Vagina (tissue), 2 donors: ENCODE data around the gene VAV3. TPM values are rescaled to one million over a fixed set of nuclear protein-coding genes. Genes with fewer than 3 reads are reported as not detected.

Experiments used
- DNase-seq, 2 donors: peaks; one replicate each; pipeline ENCODE4 v3.0.0-alpha.2; 2017; ENCODE audit errors: extremely low spot score in 2 of 2
- H3K27ac ChIP-seq: fragments of 200-600 bp; sonication (generic); one replicate; pipeline ENCODE4 v1.5.1; 2019
- H3K27me3 ChIP-seq: fragments of 200-600 bp; sonication (generic); one replicate; pipeline ENCODE4 v1.5.1; 2019
- H3K36me3 ChIP-seq, 2 donors: fragments of 200-600 bp; sonication (generic); one replicate each; pipeline ENCODE4 v1.5.1; 2017 to 2019
- H3K4me1 ChIP-seq: fragments of 200-600 bp; sonication (generic); one replicate; pipeline ENCODE4 v1.5.1; 2019
- H3K4me3 ChIP-seq, 2 donors: fragments of 200-600 bp; sonication (generic); 1 replicate in 1 of 2; 2 replicates in 1 of 2; pipeline ENCODE4 v1.5.1; 2016 to 2019
- H3K9me3 ChIP-seq: fragments of 200-600 bp; sonication (generic); one replicate; pipeline ENCODE4 v1.5.1; 2019
- POLR2A ChIP-seq, 2 donors: fragments of 450-650 bp; IDR thresholded peaks; one replicate each; pipeline ENCODE4 v1.6.1; 2017; ENCODE audit warnings: antibody characterized with exemption in 2 of 2, mild to moderate bottlenecking in 2 of 2, moderate library complexity in 2 of 2
- POLR2AphosphoS5 ChIP-seq, 2 donors: sonication (generic); formaldehyde crosslinking; IDR thresholded peaks; one replicate each; pipeline ENCODE4 v1.9.0; 2017; ENCODE audit warnings: antibody characterized with exemption in 2 of 2, mild to moderate bottlenecking in 2 of 2, low read depth in 1 of 2; ENCODE audit not compliant: insufficient read depth in 1 of 2
- intact Hi-C: fragments of 100-400 bp; cut with DNase I; formaldehyde crosslinking; loops from one replicate; pipeline ENCODE4 v1.15.1; 2023
- total RNA-seq: library from RNA; depleted of rRNA; stranded (reverse); fragments of >200 nt; gene quantifications from one replicate; pipeline ENCODE4 v1.2.3, GENCODE V29; 2016
- TF ChIP-seq, protein P1 (sequence below), 3 experiments: fragments of 450-650 bp in 2 of 3; fragments of 200-600 bp in 1 of 3; sonication (generic) in 1 of 3; IDR thresholded peaks; one replicate each; pipeline ENCODE4 v1.5.1; 2017 to 2019; ENCODE audit warnings: antibody characterized with exemption in 3 of 3, mild to moderate bottlenecking in 2 of 3, moderate library complexity in 2 of 3

VAV3 gene
- total RNA-seq, 1 donor from 2014 or later = 67.5 TPM

DNA sequence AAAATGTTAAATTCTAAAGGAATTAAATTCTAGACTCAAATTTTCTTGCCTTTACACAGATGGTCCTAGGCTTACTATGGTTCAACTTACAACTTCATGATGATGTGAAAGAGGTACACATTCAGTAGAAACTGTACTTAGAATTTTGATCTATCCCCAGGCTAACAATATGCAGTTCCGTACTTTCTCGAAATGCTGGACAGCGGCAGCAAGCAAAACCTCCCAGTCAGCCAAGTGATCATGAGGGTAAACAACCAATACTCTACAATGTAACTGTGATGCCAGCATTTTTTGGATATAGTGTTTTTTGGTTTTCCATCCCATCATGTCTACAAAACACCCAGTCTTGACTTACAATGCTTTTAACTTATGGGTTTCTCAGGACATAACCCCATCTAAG lies 25.7 kb downstream of the VAV3 start:
- no peaks in the 10 kb centered on the region for H3K9me3 ChIP-seq
- no peak overlapping the region for H3K27ac ChIP-seq
- intact Hi-C loops = no loop called here
- no peak for TF ChIP-seq POLR2A (IDR thresholded peaks at IDR 0.05)
- TF ChIP-seq, protein P1, sequence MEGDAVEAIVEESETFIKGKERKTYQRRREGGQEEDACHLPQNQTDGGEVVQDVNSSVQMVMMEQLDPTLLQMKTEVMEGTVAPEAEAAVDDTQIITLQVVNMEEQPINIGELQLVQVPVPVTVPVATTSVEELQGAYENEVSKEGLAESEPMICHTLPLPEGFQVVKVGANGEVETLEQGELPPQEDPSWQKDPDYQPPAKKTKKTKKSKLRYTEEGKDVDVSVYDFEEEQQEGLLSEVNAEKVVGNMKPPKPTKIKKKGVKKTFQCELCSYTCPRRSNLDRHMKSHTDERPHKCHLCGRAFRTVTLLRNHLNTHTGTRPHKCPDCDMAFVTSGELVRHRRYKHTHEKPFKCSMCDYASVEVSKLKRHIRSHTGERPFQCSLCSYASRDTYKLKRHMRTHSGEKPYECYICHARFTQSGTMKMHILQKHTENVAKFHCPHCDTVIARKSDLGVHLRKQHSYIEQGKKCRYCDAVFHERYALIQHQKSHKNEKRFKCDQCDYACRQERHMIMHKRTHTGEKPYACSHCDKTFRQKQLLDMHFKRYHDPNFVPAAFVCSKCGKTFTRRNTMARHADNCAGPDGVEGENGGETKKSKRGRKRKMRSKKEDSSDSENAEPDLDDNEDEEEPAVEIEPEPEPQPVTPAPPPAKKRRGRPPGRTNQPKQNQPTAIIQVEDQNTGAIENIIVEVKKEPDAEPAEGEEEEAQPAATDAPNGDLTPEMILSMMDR (IDR thresholded peaks at IDR 0.05) = no peak
- TF ChIP-seq POLR2AphosphoS5 (IDR thresholded peaks at IDR 0.05; ENCODE audit: insufficient read depth in 1 of 2, low read depth in 1 of 2) = no peak
- DNase-seq = no peak
- H3K4me3 ChIP-seq = no peak overlapping the region
- H3K27me3 ChIP-seq = no peaks in the 10 kb centered on the region
- peaks cover 16% of the 10 kb centered on the region for H3K4me1 ChIP-seq
- no peaks in the 10 kb centered on the region for H3K36me3 ChIP-seq

DNA sequence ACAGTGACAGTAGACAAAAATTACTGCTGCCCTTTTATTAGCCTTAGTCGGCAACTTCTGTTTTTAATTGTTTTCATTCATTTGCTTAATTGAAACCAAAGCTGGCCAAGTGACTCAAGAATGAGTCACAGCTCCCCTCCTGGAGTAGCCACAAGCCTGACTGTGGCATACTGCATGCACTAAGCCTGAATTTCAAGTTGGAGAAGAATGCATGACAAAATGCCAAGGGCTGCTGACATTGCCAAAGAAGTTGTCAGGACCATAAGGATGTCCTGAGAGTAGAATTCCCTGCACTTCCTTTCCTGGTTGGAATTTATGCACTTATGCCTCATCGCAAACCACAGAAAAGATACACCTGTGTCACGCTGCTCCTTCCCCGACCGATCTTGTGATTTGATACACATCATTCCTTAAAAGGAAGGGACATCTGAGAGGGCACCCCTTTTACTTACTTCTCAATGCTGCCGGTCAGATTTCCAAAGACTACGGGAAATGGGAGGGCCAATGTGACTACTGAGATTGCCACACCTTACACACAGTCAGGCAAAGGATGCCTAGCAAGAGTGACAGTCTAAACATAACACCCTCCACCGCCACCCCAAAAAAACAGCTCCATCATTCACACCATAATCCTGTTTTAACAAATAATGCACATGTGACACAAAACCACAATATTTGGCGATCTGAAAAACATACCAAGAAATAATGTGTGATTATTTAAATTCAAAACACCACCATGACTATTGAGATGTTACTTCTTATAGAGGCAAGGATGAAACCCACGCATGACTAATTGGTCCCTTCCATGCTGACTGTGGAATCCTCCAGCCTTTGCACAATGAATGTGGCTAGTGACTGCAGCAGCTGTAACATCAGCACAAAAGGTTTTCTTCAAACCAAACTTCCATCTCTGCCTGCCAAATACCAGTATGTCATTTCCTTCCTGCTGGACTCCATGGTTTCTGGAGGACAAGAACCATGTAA lies 28.2 kb downstream of the VAV3 start:
- Histone ChIP-seq H3K9me3 (no peaks in the 10 kb centered on the region), H3K36me3 (no peaks in the 10 kb centered on the region), H3K27ac (no peak overlapping the region), H3K4me1 (peaks cover 16% of the 10 kb centered on the region), H3K4me3 (no peak overlapping the region), H3K27me3 (no peaks in the 10 kb centered on the region)
- intact Hi-C loops = no loop called here
- no peak for TF ChIP-seq POLR2A (IDR thresholded peaks at IDR 0.05)
- TF ChIP-seq, protein P1 (IDR thresholded peaks at IDR 0.05) = no peak
- peak in 1 of 2 donors; percentile 54 for TF ChIP-seq POLR2AphosphoS5 (IDR thresholded peaks at IDR 0.05; ENCODE audit: insufficient read depth in 1 of 2, low read depth in 1 of 2)
- no peak for DNase-seq

DNA sequence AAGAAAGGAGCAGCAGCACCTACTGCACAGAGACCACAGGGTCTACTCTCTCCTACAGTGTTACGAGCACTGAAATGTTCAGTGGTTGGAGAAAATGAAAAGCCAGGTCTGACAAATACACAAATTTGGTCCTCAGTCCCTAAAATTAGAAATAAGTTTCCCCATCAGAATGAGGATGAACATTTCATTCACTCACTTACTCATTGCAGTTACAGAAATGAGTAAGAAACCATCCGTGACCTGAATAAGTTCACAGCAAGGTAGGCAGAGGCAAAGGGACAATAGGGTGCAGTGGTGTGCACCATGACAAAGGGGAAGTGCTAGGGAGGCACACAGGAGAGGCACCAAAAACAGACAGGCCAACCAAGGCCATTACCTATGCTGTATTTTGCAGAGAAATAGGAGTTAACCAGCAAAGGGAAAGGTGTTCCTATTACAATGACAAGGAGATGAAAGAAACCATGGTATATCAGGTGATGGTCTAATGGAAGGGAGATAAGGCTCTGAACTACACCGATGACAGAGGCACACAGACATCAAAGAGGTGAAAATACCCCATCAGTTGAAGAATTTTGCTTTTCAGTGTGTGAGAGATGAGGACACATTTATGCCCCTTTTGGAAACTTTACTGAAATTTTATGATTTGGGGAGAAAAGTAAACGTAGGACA lies 29.4 kb downstream of the VAV3 start:
- Histone ChIP-seq H3K36me3 (no peaks in the 10 kb centered on the region), H3K4me3 (no peak overlapping the region), H3K27ac (no peak overlapping the region), H3K4me1 (peaks cover 16% of the 10 kb centered on the region), H3K9me3 (no peaks in the 10 kb centered on the region), H3K27me3 (no peaks in the 10 kb centered on the region)
- TF ChIP-seq POLR2A (IDR thresholded peaks at IDR 0.05) (no peak), POLR2AphosphoS5 (IDR thresholded peaks at IDR 0.05; ENCODE audit: insufficient read depth in 1 of 2, low read depth in 1 of 2) (no peak)
- TF ChIP-seq, protein P1 (IDR thresholded peaks at IDR 0.05) = no peak
- DNase-seq = no peak
- intact Hi-C loops = no loop called here

DNA sequence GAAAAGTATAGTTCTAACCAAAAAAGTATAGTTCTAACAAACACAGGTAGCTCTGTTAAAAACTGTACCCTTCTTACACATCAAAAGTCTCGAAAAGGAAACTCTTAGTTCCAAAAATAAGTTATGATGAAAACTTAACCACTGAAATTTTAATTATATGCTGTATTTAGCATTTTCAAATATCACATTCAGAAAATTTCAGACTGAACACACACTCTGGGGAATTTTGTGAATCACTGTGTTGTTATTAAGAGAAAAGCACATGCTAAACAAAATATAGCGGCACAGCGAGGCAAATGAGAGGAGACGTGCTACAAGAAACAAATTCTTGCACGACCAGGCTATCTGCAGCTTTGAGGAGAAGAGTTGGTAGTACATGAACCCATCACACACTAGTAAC lies 30.4 kb downstream of the VAV3 start:
- Histone ChIP-seq H3K27ac (no peak overlapping the region), H3K9me3 (no peaks in the 10 kb centered on the region)
- intact Hi-C loops = no loop called here

More for the DNA sequence above, 30.4 kb downstream of the VAV3 start:
- no peak for DNase-seq
- no peak overlapping the region for H3K4me3 ChIP-seq
- no peaks in the 10 kb centered on the region for H3K36me3 ChIP-seq
- TF ChIP-seq POLR2AphosphoS5 (IDR thresholded peaks at IDR 0.05; ENCODE audit: insufficient read depth in 1 of 2, low read depth in 1 of 2) (no peak), POLR2A (IDR thresholded peaks at IDR 0.05) (no peak)
- TF ChIP-seq, protein P1 (IDR thresholded peaks at IDR 0.05) = no peak
- no peaks in the 10 kb centered on the region for H3K27me3 ChIP-seq
- H3K4me1 ChIP-seq = peaks cover 16% of the 10 kb centered on the region
